Endodermal cell (in vitro differentiated cells): ENCODE data around the gene CLIP2. TPM values are rescaled to one million over a fixed set of nuclear protein-coding genes. Genes with fewer than 3 reads are reported as not detected.

Experiments
- DNase-seq: peaks from one replicate; pipeline ENCODE4 v3.0.0-alpha.2; 2017
- H3K27ac ChIP-seq: 2 replicates; pipeline ENCODE4 v1.5.1; 2013; ENCODE audit warnings: mild to moderate bottlenecking, low read depth, low read length, moderate library complexity
- H3K27me3 ChIP-seq: 2 replicates; pipeline ENCODE4 v1.6.1; 2013; ENCODE audit warnings: mild to moderate bottlenecking, low read length, moderate library complexity; ENCODE audit not compliant: insufficient read depth, control insufficient read depth, poor library complexity, severe bottlenecking
- H3K36me3 ChIP-seq: 2 replicates; pipeline ENCODE4 v1.7.0; 2013; ENCODE audit warnings: mild to moderate bottlenecking, low read length, moderate library complexity; ENCODE audit not compliant: control insufficient read depth, insufficient read depth
- H3K4me1 ChIP-seq: one replicate; pipeline ENCODE4 v1.7.0; 2013; ENCODE audit warnings: low read length; ENCODE audit not compliant: control insufficient read depth, insufficient read depth
- H3K4me3 ChIP-seq: 2 replicates; pipeline ENCODE4 v1.5.1; 2013; ENCODE audit warnings: mild to moderate bottlenecking, low read length, moderate library complexity
- H3K9ac ChIP-seq: 2 replicates; pipeline ENCODE4 v1.6.1; 2013; ENCODE audit warnings: mild to moderate bottlenecking, low read length, moderate library complexity; ENCODE audit not compliant: poor library complexity, severe bottlenecking; ENCODE audit errors: extremely low read depth
- H3K9me3 ChIP-seq: 2 replicates; pipeline ENCODE4 v1.6.1; 2013; ENCODE audit warnings: mild to moderate bottlenecking, low read length, moderate library complexity; ENCODE audit not compliant: control insufficient read depth
- H3K27ac Mint-ChIP-seq: 2 replicates; pipeline ENCODE4 v1.8.0; 2020; ENCODE audit warnings: mixed read lengths
- H3K27me3 Mint-ChIP-seq: 2 replicates; pipeline ENCODE4 v1.8.0; 2021; ENCODE audit warnings: mild to moderate bottlenecking, mixed read lengths; ENCODE audit not compliant: insufficient read depth
- H3K36me3 Mint-ChIP-seq: 2 replicates; pipeline ENCODE4 v1.8.0; 2020; ENCODE audit warnings: low read depth, mixed read lengths
- H3K4me1 Mint-ChIP-seq: 2 replicates; pipeline ENCODE4 v1.8.0; 2020; ENCODE audit warnings: mixed read lengths
- H3K4me3 Mint-ChIP-seq: 2 replicates; pipeline ENCODE4 v1.8.0; 2020; ENCODE audit warnings: mild to moderate bottlenecking, moderate library complexity, mixed read lengths
- H3K9me3 Mint-ChIP-seq: 2 replicates; pipeline ENCODE4 v1.8.0; 2020; ENCODE audit warnings: mild to moderate bottlenecking, mixed read lengths
- CTCF ChIP-seq: fragments of 200-600 bp; sonication (generic); conservative IDR thresholded peaks from 2 replicates; pipeline ENCODE4 v1.5.0; 2021; ENCODE audit warnings: antibody characterized with exemption, mild to moderate bottlenecking
- WGBS, 2 experiments: methylation state at CpG; one replicate each; pipeline versions ENCODE4 v1.1.5 to v1.1.7; 2013; ENCODE audit warnings: missing lambda C conversion rate in 2 of 2, mixed read lengths in 1 of 2; ENCODE audit not compliant: insufficient coverage in 1 of 2, insufficient read length in 1 of 2; 5-methylcytosine and 5-hydroxymethylcytosine counted together
- total RNA-seq, 2 donors: library from RNA; stranded (reverse); fragmentation: NEBNext Ultra II Directional in 1 of 2; extraction: Animal tissue kit (Norgen Biotek cat#: 25700) in 1 of 2; gene quantifications; 2 replicates in 1 of 2; 3 replicates in 1 of 2; pipeline ENCODE4 v1.2.1, GENCODE V29; 2021

Gene CLIP2
- total RNA-seq, 2 donors from 2014 or later, result 44.3 to 57.2 TPM

GRCh38 chr7:74373536-74373935 lies 84.3 kb downstream of the CLIP2 start:
- no peak for DNase-seq
- Histone ChIP-seq H3K9me3 (no peaks in the 10 kb centered on the region), H3K9ac (no peak overlapping the region), H3K4me3 (no peak overlapping the region), H3K27me3 (no peaks in the 10 kb centered on the region), H3K27ac (no peak overlapping the region), H3K4me1 (peaks cover 4% of the 10 kb centered on the region), H3K36me3 (peaks cover 18% of the 10 kb centered on the region)
- no peak for TF ChIP-seq CTCF
- H3K27me3 Mint-ChIP-seq, result no peaks in the 10 kb centered on the region
- WGBS, 2 experiments, result 80% methylated on average over 3 of the region's 3 CpGs; no CpG with 5 or more reads in 1 of the 2 experiments
- peaks cover 28% of the 10 kb centered on the region for H3K36me3 Mint-ChIP-seq
- no peak overlapping the region for H3K27ac Mint-ChIP-seq
- H3K4me1 Mint-ChIP-seq, result peaks cover 9% of the 10 kb centered on the region
- H3K4me3 Mint-ChIP-seq, result no peak overlapping the region
- no peaks in the 10 kb centered on the region for H3K9me3 Mint-ChIP-seq

GRCh38 chr7:74375726-74376220 lies 86.6 kb downstream of the CLIP2 start:
- no peak overlapping the region for H3K9ac ChIP-seq
- no peaks in the 10 kb centered on the region for H3K9me3 ChIP-seq
- H3K27ac ChIP-seq, result no peak overlapping the region
- Mint-ChIP-seq H3K27me3 (no peaks in the 10 kb centered on the region), H3K4me1 (peaks cover 6% of the 10 kb centered on the region), H3K9me3 (no peaks in the 10 kb centered on the region), H3K36me3 (peaks cover 39% of the 10 kb centered on the region), H3K27ac (no peak overlapping the region), H3K4me3 (no peak overlapping the region)
- 95 to 97% methylated on average over 21 to 31 of the region's 31 CpGs for WGBS, 2 experiments
- no peak for DNase-seq
- no peaks in the 10 kb centered on the region for H3K27me3 ChIP-seq
- H3K4me3 ChIP-seq, result no peak overlapping the region
- no peak for TF ChIP-seq CTCF
- H3K4me1 ChIP-seq, result peaks cover 4% of the 10 kb centered on the region
- peaks cover 21% of the 10 kb centered on the region for H3K36me3 ChIP-seq

GRCh38 chr7:74376256-74377036 lies 87.2 kb downstream of the CLIP2 start:
- Mint-ChIP-seq H3K4me3 (no peak overlapping the region), H3K36me3 (peaks cover 42% of the 10 kb centered on the region), H3K27me3 (no peaks in the 10 kb centered on the region), H3K27ac (no peak overlapping the region), H3K9me3 (no peaks in the 10 kb centered on the region), H3K4me1 (peaks cover 3% of the 10 kb centered on the region)
- Histone ChIP-seq H3K27ac (no peak overlapping the region), H3K9me3 (no peaks in the 10 kb centered on the region), H3K4me3 (no peak overlapping the region), H3K4me1 (peaks cover 4% of the 10 kb centered on the region), H3K27me3 (no peaks in the 10 kb centered on the region), H3K36me3 (peaks cover 23% of the 10 kb centered on the region), H3K9ac (no peak overlapping the region)
- WGBS, 2 experiments, result 90% methylated on average over 32 to 37 of the region's 37 CpGs
- no peak for TF ChIP-seq CTCF
- no peak for DNase-seq
